ENCODE results near the gene MYOZ2.

DNA sequence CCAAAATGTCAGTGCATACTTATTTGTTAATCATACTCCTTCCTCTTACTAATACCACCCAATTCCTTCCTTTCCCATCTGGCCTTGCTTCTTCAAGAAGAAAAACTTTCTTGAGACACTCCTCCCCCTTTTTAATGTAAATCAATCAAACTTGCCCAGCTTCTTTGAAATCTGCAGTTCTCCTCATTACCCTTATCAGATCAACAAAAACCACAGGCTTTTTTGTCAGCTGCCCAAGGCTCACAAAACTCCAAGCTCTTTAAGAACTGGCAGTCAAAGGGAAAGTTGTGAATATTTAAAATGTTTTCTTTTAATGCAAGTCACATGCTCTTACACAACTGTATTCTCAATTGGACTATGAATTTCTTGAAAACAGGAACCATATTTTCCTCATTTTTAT, 11.3 kb upstream of the MYOZ2 start:
- TF ChIP-seq, protein P1, sequence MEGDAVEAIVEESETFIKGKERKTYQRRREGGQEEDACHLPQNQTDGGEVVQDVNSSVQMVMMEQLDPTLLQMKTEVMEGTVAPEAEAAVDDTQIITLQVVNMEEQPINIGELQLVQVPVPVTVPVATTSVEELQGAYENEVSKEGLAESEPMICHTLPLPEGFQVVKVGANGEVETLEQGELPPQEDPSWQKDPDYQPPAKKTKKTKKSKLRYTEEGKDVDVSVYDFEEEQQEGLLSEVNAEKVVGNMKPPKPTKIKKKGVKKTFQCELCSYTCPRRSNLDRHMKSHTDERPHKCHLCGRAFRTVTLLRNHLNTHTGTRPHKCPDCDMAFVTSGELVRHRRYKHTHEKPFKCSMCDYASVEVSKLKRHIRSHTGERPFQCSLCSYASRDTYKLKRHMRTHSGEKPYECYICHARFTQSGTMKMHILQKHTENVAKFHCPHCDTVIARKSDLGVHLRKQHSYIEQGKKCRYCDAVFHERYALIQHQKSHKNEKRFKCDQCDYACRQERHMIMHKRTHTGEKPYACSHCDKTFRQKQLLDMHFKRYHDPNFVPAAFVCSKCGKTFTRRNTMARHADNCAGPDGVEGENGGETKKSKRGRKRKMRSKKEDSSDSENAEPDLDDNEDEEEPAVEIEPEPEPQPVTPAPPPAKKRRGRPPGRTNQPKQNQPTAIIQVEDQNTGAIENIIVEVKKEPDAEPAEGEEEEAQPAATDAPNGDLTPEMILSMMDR (IDR thresholded peaks at IDR 0.05): no peak
- no peak for TF ChIP-seq POLR2A (IDR thresholded peaks at IDR 0.05)
- no peak for TF ChIP-seq EP300 (IDR thresholded peaks at IDR 0.05)

Data from tibial nerve (tissue), 4 donors.